ENCODE data around the gene CMTM7.
A peak's percentile ranks its signal among the peaks of the same experiment; 100 is the strongest.

Gene CMTM7

GRCh38 chr3:32405711-32406323 lies 14.2 kb downstream of the CMTM7 start:
- Histone ChIP-seq H3K9me3 (ENCODE audit: control insufficient read depth, insufficient read depth, low read depth, low read length) (no peaks in the 10 kb centered on the region), H3K27ac (ENCODE audit: extremely low read depth, low read depth, low read length) (no peak overlapping the region), H3K4me1 (ENCODE audit: control insufficient read depth, insufficient read depth, low read length) (peaks cover 9% of the 10 kb centered on the region; the same call in 1 of the 2 replicates), H3K36me3 (ENCODE audit: control insufficient read depth in 2 of 2, insufficient read depth in 1 of 2, low read length in 2 of 2) (no peaks in the 10 kb centered on the region), H3K4me3 (ENCODE audit: low read depth, low read length) (no peak overlapping the region)
- CTCF ChIA-PET, result interaction anchor here (0.6 to 1.4 kb wide), 3 partner anchors 12 to 63 kb away, joined by 3 to 6 read pairs (median 3); no protein-coding TSS in a partner anchor
- TF ChIP-seq ZNF488 (tag by site-specific recombination; IDR thresholded peaks at IDR 0.05) (no peak), ZNF521 (tag by site-specific recombination; IDR thresholded peaks at IDR 0.05) (no peak), ZNF146 (tag by site-specific recombination; IDR thresholded peaks at IDR 0.05) (peak; percentile 63), ELK4 (IDR thresholded peaks at IDR 0.05; ENCODE audit: borderline replicate concordance, low read depth, low read length) (no peak), OSR2 (tag by site-specific recombination; IDR thresholded peaks at IDR 0.05) (no peak)
- TF ChIP-seq, protein P1, sequence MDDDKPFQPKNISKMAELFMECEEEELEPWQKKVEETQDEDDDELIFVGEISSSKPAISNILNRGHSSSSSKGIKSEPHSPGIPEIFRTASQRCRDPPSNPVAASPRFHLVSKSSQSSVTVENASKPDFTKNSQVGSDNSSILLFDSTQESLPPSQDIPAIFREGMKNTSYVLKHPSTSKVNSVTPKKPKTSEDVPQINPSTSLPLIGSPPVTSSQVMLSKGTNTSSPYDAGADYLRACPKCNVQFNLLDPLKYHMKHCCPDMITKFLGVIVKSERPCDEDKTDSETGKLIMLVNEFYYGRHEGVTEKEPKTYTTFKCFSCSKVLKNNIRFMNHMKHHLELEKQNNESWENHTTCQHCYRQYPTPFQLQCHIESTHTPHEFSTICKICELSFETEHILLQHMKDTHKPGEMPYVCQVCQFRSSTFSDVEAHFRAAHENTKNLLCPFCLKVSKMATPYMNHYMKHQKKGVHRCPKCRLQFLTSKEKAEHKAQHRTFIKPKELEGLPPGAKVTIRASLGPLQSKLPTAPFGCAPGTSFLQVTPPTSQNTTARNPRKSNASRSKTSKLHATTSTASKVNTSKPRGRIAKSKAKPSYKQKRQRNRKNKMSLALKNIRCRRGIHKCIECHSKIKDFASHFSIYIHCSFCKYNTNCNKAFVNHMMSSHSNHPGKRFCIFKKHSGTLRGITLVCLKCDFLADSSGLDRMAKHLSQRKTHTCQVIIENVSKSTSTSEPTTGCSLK (tag by site-specific recombination; IDR thresholded peaks at IDR 0.05), result no peak
- POLR2A ChIA-PET, result no interaction called here

- CTCF ChIA-PET, result interaction anchor here (0.6 to 1.4 kb wide), 2 partner anchors 13 to 61 kb away, joined by 3 to 6 read pairs; no protein-coding TSS in a partner anchor
- H3K27ac ChIP-seq (ENCODE audit: extremely low read depth, low read depth, low read length), result peak overlapping the region; percentile 14; the same call in 1 of the 2 replicates
- H3K4me3 ChIP-seq (ENCODE audit: low read depth, low read length), result no peak overlapping the region
- no peaks in the 10 kb centered on the region for H3K36me3 ChIP-seq (ENCODE audit: control insufficient read depth in 2 of 2, insufficient read depth in 1 of 2, low read length in 2 of 2)
- peaks cover 4% of the 10 kb centered on the region; the same call in 1 of the 2 replicates for H3K4me1 ChIP-seq (ENCODE audit: control insufficient read depth, insufficient read depth, low read length)
- POLR2A ChIA-PET, result no interaction called here
- TF ChIP-seq, protein P2, sequence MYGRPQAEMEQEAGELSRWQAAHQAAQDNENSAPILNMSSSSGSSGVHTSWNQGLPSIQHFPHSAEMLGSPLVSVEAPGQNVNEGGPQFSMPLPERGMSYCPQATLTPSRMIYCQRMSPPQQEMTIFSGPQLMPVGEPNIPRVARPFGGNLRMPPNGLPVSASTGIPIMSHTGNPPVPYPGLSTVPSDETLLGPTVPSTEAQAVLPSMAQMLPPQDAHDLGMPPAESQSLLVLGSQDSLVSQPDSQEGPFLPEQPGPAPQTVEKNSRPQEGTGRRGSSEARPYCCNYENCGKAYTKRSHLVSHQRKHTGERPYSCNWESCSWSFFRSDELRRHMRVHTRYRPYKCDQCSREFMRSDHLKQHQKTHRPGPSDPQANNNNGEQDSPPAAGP (tag by site-specific recombination; IDR thresholded peaks at IDR 0.05), result no peak
- TF ChIP-seq ZBTB20 (tag by site-specific recombination; IDR thresholded peaks at IDR 0.05) (peak; percentile 75), ZNF133 (tag by site-specific recombination; IDR thresholded peaks at IDR 0.05) (0 out of 2 replicates have a peak, but pooled peaks have one; percentile 13)
- no peaks in the 10 kb centered on the region for H3K9me3 ChIP-seq (ENCODE audit: control insufficient read depth, insufficient read depth, low read depth, low read length)
Observed at GRCh38 chr3:32406486-32407408, 15.1 kb downstream of the CMTM7 start.

GRCh38 chr3:32410367-32411246 lies 19.0 kb downstream of the CMTM7 start:
- CTCF ChIA-PET, result interaction anchor here (0.6 to 1.9 kb wide), 3 partner anchors 11 to 1498 kb away, joined by 3 to 6 read pairs (median 4); no protein-coding TSS in a partner anchor
- H3K36me3 ChIP-seq (ENCODE audit: control insufficient read depth in 2 of 2, insufficient read depth in 1 of 2, low read length in 2 of 2), result no peaks in the 10 kb centered on the region
- no peak overlapping the region for H3K27ac ChIP-seq (ENCODE audit: extremely low read depth, low read depth, low read length)
- H3K9me3 ChIP-seq (ENCODE audit: control insufficient read depth, insufficient read depth, low read depth, low read length), result no peaks in the 10 kb centered on the region
- peaks cover 4% of the 10 kb centered on the region; the same call in 1 of the 2 replicates for H3K4me1 ChIP-seq (ENCODE audit: control insufficient read depth, insufficient read depth, low read length)
- no peak overlapping the region for H3K4me3 ChIP-seq (ENCODE audit: low read depth, low read length)
- POLR2A ChIA-PET, result no interaction called here
- TF ChIP-seq ZNF423 (tag by site-specific recombination; IDR thresholded peaks at IDR 0.05), result no peak
- TF ChIP-seq ZIC2 (tag by site-specific recombination; IDR thresholded peaks at IDR 0.05), result 0 out of 2 replicates have a peak, but pooled peaks have one; percentile 7
- TF ChIP-seq, protein P3, sequence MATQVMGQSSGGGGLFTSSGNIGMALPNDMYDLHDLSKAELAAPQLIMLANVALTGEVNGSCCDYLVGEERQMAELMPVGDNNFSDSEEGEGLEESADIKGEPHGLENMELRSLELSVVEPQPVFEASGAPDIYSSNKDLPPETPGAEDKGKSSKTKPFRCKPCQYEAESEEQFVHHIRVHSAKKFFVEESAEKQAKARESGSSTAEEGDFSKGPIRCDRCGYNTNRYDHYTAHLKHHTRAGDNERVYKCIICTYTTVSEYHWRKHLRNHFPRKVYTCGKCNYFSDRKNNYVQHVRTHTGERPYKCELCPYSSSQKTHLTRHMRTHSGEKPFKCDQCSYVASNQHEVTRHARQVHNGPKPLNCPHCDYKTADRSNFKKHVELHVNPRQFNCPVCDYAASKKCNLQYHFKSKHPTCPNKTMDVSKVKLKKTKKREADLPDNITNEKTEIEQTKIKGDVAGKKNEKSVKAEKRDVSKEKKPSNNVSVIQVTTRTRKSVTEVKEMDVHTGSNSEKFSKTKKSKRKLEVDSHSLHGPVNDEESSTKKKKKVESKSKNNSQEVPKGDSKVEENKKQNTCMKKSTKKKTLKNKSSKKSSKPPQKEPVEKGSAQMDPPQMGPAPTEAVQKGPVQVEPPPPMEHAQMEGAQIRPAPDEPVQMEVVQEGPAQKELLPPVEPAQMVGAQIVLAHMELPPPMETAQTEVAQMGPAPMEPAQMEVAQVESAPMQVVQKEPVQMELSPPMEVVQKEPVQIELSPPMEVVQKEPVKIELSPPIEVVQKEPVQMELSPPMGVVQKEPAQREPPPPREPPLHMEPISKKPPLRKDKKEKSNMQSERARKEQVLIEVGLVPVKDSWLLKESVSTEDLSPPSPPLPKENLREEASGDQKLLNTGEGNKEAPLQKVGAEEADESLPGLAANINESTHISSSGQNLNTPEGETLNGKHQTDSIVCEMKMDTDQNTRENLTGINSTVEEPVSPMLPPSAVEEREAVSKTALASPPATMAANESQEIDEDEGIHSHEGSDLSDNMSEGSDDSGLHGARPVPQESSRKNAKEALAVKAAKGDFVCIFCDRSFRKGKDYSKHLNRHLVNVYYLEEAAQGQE (tag by site-specific recombination; IDR thresholded peaks at IDR 0.05), result no peak
- TF ChIP-seq FEZF1 (tag by site-specific recombination; IDR thresholded peaks at IDR 0.05), result peak; percentile 80
- TF ChIP-seq ZNF426 (tag by site-specific recombination; IDR thresholded peaks at IDR 0.05), result no peak
- no peak for TF ChIP-seq TCF7L2 (IDR thresholded peaks at IDR 0.05; ENCODE audit: borderline replicate concordance, low read depth, low read length)

Data from HEK293 (cell line).